ENCODE results near the gene RMND1.
"Not testable (repeated sequence)": the region's sequence is repeated elsewhere in the genome, so short reads cannot be mapped to it uniquely, and the experiment has no call there.

RMND1 gene

GRCh38 chr6:151389618-151390275 is 62.2 kb downstream of the RMND1 start:
- peak; percentile 61 for DNase-seq (ENCODE audit: extremely low spot score)
- peak; percentile 41; the same call in 1 of the 2 replicates for TF ChIP-seq L3MBTL2 (conservative IDR thresholded peaks at IDR 0.05)
- no peak for TF ChIP-seq CTBP1 (IDR thresholded peaks at IDR 0.05; ENCODE audit: borderline replicate concordance)
- ChIA-PET CTCF (no interaction called here), POLR2A (interaction anchor here (0.6 to 2.0 kb wide), 8 partner anchors 11 to 375 kb away, joined by 3 to 14 read pairs (median 4); partner anchors contain the start of gene RMND1)

- ChIA-PET POLR2A (interaction anchor here (1.0 to 2.0 kb wide), 6 partner anchors 10 to 375 kb away, joined by 4 to 14 read pairs (median 6); partner anchors contain the start of gene RMND1), CTCF (no interaction called here)
- no peak for DNase-seq (ENCODE audit: extremely low spot score)
- TF ChIP-seq CTBP1 (IDR thresholded peaks at IDR 0.05; ENCODE audit: borderline replicate concordance): no peak
- no peak for TF ChIP-seq FOXM1 (IDR thresholded peaks at IDR 0.05; ENCODE audit: borderline replicate concordance)
- peak; percentile 79 for TF ChIP-seq PKNOX1 (IDR thresholded peaks at IDR 0.05)
- no peak for TF ChIP-seq ARNT (IDR thresholded peaks at IDR 0.05)
- no peak for TF ChIP-seq ELF4 (IDR thresholded peaks at IDR 0.05)
- no peak for TF ChIP-seq LEF1 (IDR thresholded peaks at IDR 0.05; ENCODE audit: borderline replicate concordance)
- TF ChIP-seq SP1 (IDR thresholded peaks at IDR 0.05): no peak
- TF ChIP-seq SUZ12 (IDR thresholded peaks at IDR 0.05): no peak
Observed at GRCh38 chr6:151388997-151389617, 62.8 kb downstream of the RMND1 start.

GRCh38 chr6:151388236-151388635 is 63.7 kb downstream of the RMND1 start:
- no peak for DNase-seq (ENCODE audit: extremely low spot score)
- POLR2A ChIA-PET: no interaction called here
- CTCF ChIA-PET: no interaction called here
- no peak for TF ChIP-seq FOXM1 (IDR thresholded peaks at IDR 0.05; ENCODE audit: borderline replicate concordance)
- no peak for TF ChIP-seq ZNF384 (IDR thresholded peaks at IDR 0.05)
- TF ChIP-seq PKNOX1 (IDR thresholded peaks at IDR 0.05): no peak
- TF ChIP-seq SUZ12 (IDR thresholded peaks at IDR 0.05): no peak
- TF ChIP-seq ELF4 (IDR thresholded peaks at IDR 0.05): no peak
- TF ChIP-seq CTBP1 (IDR thresholded peaks at IDR 0.05; ENCODE audit: borderline replicate concordance): no peak
- TF ChIP-seq FOXK2 (IDR thresholded peaks at IDR 0.05): no peak
- no peak for TF ChIP-seq TARDBP (IDR thresholded peaks at IDR 0.05)

GRCh38 chr6:151387175-151387970 is 64.6 kb downstream of the RMND1 start:
- TF ChIP-seq CTBP1 (IDR thresholded peaks at IDR 0.05; ENCODE audit: borderline replicate concordance) (no peak), PKNOX1 (IDR thresholded peaks at IDR 0.05) (no peak), HDGF (IDR thresholded peaks at IDR 0.05; ENCODE audit: borderline replicate concordance) (no peak), BHLHE40 (IDR thresholded peaks at IDR 0.05; ENCODE audit: borderline replicate concordance) (no peak), ZNF384 (IDR thresholded peaks at IDR 0.05) (no peak), L3MBTL2 (conservative IDR thresholded peaks at IDR 0.05) (no peak), LEF1 (IDR thresholded peaks at IDR 0.05; ENCODE audit: borderline replicate concordance) (no peak), ELF4 (IDR thresholded peaks at IDR 0.05) (no peak), NFRKB (IDR thresholded peaks at IDR 0.05) (no peak), SP1 (IDR thresholded peaks at IDR 0.05) (no peak), TARDBP (IDR thresholded peaks at IDR 0.05) (no peak), ARNT (IDR thresholded peaks at IDR 0.05) (no peak), FOXM1 (IDR thresholded peaks at IDR 0.05; ENCODE audit: borderline replicate concordance) (no peak), FOXA1 (IDR thresholded peaks at IDR 0.05) (no peak), SUZ12 (IDR thresholded peaks at IDR 0.05) (no peak), FOXK2 (IDR thresholded peaks at IDR 0.05) (no peak)
- DNase-seq (ENCODE audit: extremely low spot score): no peak
- ChIA-PET CTCF (no interaction called here), POLR2A (no interaction called here)

GRCh38 chr6:151385177-151385576 is 66.7 kb downstream of the RMND1 start:
- CTCF ChIA-PET: no interaction called here
- POLR2A ChIA-PET: no interaction called here
- no peak for DNase-seq (ENCODE audit: extremely low spot score)
- no peak for TF ChIP-seq FOXA1 (IDR thresholded peaks at IDR 0.05)

- DNase-seq (ENCODE audit: extremely low spot score): no peak
- ChIA-PET CTCF (no interaction called here), POLR2A (no interaction called here)
- no peak for TF ChIP-seq ZNF384 (IDR thresholded peaks at IDR 0.05)
- TF ChIP-seq ELF4 (IDR thresholded peaks at IDR 0.05): no peak
- TF ChIP-seq L3MBTL2 (conservative IDR thresholded peaks at IDR 0.05): no peak
- no peak for TF ChIP-seq HDGF (IDR thresholded peaks at IDR 0.05; ENCODE audit: borderline replicate concordance)
- no peak for TF ChIP-seq FOXM1 (IDR thresholded peaks at IDR 0.05; ENCODE audit: borderline replicate concordance)
- no peak for TF ChIP-seq SUZ12 (IDR thresholded peaks at IDR 0.05)
- no peak for TF ChIP-seq PKNOX1 (IDR thresholded peaks at IDR 0.05)
- TF ChIP-seq CTBP1 (IDR thresholded peaks at IDR 0.05; ENCODE audit: borderline replicate concordance): no peak
- no peak for TF ChIP-seq FOXA1 (IDR thresholded peaks at IDR 0.05)
- no peak for TF ChIP-seq NFRKB (IDR thresholded peaks at IDR 0.05)
- TF ChIP-seq FOXK2 (IDR thresholded peaks at IDR 0.05): no peak
Observed at GRCh38 chr6:151384151-151384550, 67.8 kb downstream of the RMND1 start.

- POLR2A ChIA-PET; CTCF ChIA-PET; DNase-seq (ENCODE audit: extremely low spot score): not testable (repeated sequence)
Observed at GRCh38 chr6:151382631-151383030, 69.3 kb downstream of the RMND1 start.
